Left forelimb (tissue), 1 donor: ENCODE data around the gene USP44.

Experiments
- DNase-seq: peaks from one replicate; pipeline ENCODE4 v3.0.0-alpha.2; 2018; ENCODE audit warnings: low spot score

USP44 gene

GRCh38 chr12:95548056-95548538 lies 3.2 kb downstream of the USP44 start:
- no peak for DNase-seq

GRCh38 chr12:95547522-95548055 lies 3.7 kb downstream of the USP44 start:
- DNase-seq = no peak

GRCh38 chr12:95546491-95546813 lies 4.8 kb downstream of the USP44 start:
- no peak for DNase-seq

- DNase-seq = no peak
Measured at GRCh38 chr12:95545731-95546490, 5.4 kb downstream of the USP44 start.

GRCh38 chr12:95545303-95545702 lies 6.0 kb downstream of the USP44 start:
- no peak for DNase-seq

GRCh38 chr12:95544756-95545155 lies 6.5 kb downstream of the USP44 start:
- no peak for DNase-seq

- no peak for DNase-seq
Measured at GRCh38 chr12:95543305-95543704, 8.0 kb downstream of the USP44 start.

GRCh38 chr12:95541436-95541835 lies 9.8 kb downstream of the USP44 start:
- no peak for DNase-seq

GRCh38 chr12:95538656-95539055 lies 12.6 kb downstream of the USP44 start:
- no peak for DNase-seq

GRCh38 chr12:95538006-95538405 lies 13.3 kb downstream of the USP44 start:
- DNase-seq = no peak

GRCh38 chr12:95533985-95534384 lies 17.3 kb downstream of the USP44 start:
- DNase-seq = no peak

- DNase-seq = no peak
Measured at GRCh38 chr12:95532851-95533250, 18.4 kb downstream of the USP44 start.

- no peak for DNase-seq
Measured at GRCh38 chr12:95529693-95530225, 21.5 kb downstream of the USP44 start.

- no peak for DNase-seq
Measured at GRCh38 chr12:95528431-95528830, 22.8 kb downstream of the USP44 start.

GRCh38 chr12:95522692-95523091 lies 28.6 kb downstream of the USP44 start:
- no peak for DNase-seq

- no peak for DNase-seq
Measured at GRCh38 chr12:95520816-95521215, 30.5 kb downstream of the USP44 start.

- DNase-seq = no peak
Measured at GRCh38 chr12:95518944-95519343, 32.3 kb downstream of the USP44 start.

- DNase-seq = no peak
Measured at GRCh38 chr12:95517246-95517645, 34.0 kb downstream of the USP44 start.

GRCh38 chr12:95516757-95517156 lies 34.5 kb downstream of the USP44 start:
- no peak for DNase-seq

GRCh38 chr12:95515197-95515596 lies 36.1 kb downstream of the USP44 start:
- DNase-seq = no peak

GRCh38 chr12:95513599-95513998 lies 37.7 kb downstream of the USP44 start:
- no peak for DNase-seq

- DNase-seq = no peak
Measured at GRCh38 chr12:95511977-95512376, 39.3 kb downstream of the USP44 start.

- no peak for DNase-seq
Measured at GRCh38 chr12:95509300-95509699, 42.0 kb downstream of the USP44 start.
